Measurements from ENCODE around the gene ACOT11.
"Not testable (repeated sequence)": the region's sequence is repeated elsewhere in the genome, so short reads cannot be mapped to it uniquely, and the experiment has no call there.

Gene ACOT11

DNA sequence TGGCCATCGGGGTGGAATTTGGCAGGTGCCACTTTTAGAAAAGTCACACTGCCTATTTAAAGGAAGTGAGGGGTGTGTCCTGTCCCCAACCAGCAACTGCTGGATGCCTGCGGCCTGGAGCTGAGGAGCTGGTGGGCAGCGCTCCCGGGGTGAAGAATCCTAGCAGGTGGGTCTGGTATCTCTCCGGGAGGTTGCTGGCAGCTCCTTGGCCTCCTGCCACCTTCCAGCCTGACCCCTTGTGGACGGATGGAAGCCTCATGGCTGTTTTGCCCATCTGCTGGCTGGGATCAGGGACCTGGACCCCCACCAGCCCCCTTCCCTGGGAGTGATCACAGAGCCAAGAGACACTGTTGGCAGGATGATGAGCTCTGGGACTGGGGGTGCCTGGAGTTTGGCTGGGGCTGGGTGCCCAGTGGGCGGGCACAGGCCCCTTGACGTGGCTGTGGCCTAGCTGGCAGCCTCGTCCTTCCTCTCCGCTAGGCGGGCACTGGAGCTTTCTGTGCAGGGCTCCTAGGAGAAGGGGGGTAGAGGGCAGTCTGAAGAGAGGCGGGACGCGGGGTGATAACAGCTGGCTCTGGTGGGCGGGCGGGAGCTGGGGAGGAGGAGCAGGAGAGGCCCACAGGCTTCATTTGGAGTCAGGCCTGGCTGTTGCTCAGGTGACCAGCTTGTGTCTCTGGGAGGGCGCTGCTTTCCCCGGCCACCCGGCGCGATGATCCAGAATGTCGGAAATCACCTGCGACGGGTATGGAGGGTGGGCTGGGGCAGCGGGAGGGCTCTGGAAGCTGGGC is at the start of gene ACOT11:
TSS of gene ACOT11 (plus strand) at position 628 of the 788 bp plus-strand sequence. CDS start at position 710, 82 bp downstream.
- no peak for DNase-seq

DNA sequence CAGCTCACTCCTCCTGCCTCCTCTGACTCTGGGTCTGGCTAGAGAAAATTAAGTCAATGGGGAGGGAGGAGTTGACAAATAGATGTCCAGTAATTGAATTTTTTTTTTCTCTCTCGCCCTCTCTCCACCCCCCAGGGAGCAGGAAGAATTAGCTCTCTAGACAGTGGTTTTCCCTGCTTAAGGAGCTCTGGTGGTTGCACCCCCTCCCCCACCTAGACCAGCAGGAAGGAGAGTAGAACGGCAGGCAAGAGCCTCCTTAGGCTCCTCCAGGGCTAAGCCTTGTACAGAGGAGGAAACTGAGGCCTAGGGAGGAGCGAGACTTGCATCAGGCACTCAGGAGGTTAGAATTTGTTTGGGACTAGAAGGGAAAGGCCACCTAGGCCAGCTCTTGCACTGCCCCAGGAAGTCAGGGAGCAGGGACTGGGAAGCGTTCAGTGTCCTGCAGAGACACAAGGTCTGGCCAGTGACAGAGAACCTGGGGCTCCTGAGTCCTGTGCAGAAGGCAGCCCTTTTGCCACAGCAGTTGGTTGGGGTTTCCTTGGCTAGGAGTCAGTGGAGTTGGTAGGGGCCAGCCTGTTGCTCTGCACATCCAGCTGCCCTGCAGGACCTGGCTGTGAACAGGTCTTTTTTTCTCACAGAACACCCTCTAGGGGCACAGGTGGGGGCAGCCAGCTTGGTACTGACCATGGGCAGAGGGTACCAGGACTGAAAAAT is 49.5 kb upstream of the ACOT11 start:
- DNase-seq: no peak

DNA sequence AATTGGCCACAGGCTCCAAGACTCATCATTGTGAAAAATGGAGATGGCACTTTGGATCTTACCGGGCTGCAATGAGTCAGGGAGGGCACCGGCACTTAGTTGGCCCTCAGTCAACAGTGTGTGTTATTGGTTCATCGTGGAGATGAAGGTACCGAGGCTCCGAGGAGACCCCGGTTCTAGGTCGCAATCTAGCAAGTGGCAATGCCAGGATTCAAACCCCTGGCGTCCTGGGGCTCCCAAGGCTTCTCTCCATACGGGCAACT is 49.0 kb upstream of the ACOT11 start:
- DNase-seq: no peak

DNA sequence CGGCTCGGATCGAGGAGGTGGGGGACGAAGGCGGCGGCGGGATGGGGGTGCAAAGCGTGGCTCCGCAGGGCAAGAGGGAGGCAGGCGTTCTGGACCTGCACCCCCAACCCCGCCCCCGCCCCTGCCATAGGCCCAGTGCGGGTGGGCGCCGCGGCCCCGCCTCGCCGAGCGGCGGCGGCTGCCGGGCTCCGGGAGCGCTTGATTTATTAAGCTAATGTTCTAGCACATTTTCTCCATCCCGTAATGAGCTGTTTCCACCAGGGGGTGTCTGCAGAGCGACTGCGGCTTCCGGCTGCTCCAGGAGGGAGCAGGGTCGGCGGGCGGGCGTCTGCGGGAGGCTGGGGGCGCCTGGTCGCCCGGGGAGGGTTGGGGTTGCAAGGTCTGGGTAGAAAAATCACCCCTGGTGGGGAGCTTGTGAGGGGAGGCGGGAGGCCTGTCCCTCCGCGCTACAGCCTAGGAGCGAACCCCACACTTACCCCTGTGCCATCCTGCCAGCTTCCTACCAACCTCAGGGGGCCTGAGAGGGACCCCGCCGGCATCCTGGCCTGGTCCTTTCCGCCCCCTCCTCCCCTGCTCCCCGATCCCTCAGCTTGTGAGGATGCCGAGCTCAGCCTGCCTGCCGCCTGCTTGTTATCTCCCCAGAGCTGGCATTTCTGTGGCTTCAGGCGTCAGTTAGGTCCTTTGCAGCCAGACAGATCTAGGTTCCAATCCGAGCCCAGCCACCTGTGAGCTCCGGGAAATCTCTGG is 48.5 kb upstream of the ACOT11 start:
- DNase-seq: no peak

DNA sequence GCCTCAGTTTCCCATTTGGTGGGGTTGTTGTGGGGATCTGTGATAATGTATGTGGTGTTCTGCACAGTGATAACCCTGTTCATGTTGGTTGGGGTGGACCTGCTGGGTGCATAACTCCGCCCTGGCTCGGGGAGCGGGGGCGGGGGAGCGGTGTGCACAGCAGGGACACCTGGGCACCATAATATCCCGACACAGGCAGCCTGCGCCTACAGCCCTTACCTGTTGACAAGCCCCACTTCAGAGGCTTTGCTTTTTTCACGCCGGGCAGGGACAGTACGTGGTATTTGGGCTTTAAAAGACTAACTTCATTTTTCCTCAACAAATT is 48.0 kb upstream of the ACOT11 start:
- no peak for DNase-seq

DNA sequence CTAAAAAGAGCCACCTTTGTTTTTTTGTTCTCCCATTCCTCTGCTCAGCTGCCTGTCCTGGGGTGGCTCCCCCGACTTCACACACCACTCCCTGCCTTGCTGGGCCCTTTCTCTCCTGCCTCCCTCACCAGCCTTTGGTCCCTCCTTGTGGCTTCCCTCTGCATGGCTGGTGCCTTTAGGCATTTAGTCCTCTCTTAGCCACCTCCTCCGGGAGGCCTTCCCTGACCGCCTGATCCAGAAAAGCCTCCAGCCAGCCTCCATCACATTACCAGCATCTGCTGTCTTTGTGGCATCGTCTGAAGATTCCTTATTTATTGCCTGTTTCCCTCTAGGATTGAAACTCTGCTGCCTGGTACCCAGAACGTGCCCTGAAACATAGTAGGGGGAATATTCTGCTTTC is 46.2 kb upstream of the ACOT11 start:
- no peak for DNase-seq

DNA sequence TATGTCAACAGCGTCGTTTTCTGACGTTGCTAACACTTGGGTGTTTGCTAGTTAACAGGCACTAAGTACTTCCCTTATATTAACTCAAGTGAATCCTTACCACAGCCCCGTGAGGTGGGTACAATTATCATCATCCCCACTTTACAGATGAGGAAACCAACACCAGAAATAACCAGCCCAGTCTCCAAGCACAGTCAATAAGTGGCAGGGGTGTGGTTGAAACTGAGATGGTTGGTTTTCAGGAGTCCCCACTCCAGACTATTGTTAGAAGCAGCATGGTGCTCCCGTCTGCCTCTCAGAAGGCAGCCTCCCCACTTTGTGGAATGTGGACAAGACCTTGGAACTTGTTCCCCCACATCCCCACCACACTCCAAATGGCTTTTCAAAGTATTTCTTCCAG is 45.7 kb upstream of the ACOT11 start:
- DNase-seq: no peak

DNA sequence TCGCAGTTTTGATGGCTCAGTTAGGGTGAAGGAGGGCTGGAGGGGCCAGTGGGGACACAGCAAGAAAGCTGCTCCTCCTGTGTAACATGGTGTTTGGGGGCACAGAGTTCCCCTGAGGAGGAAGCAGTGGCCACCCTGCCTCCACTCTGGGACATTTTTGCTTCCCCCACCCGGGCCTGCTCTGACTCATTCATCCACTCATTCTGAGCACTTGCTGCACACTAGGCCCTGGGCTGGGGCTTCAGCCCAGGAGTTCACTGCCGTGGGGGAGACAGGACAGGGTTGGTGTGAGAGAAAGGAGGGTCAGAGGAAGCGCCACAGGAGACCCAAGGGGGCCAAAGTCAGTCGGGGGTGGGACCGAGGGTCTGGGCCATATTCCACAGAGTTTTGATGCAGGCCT is 41.4 kb upstream of the ACOT11 start:
- DNase-seq: no peak

DNA sequence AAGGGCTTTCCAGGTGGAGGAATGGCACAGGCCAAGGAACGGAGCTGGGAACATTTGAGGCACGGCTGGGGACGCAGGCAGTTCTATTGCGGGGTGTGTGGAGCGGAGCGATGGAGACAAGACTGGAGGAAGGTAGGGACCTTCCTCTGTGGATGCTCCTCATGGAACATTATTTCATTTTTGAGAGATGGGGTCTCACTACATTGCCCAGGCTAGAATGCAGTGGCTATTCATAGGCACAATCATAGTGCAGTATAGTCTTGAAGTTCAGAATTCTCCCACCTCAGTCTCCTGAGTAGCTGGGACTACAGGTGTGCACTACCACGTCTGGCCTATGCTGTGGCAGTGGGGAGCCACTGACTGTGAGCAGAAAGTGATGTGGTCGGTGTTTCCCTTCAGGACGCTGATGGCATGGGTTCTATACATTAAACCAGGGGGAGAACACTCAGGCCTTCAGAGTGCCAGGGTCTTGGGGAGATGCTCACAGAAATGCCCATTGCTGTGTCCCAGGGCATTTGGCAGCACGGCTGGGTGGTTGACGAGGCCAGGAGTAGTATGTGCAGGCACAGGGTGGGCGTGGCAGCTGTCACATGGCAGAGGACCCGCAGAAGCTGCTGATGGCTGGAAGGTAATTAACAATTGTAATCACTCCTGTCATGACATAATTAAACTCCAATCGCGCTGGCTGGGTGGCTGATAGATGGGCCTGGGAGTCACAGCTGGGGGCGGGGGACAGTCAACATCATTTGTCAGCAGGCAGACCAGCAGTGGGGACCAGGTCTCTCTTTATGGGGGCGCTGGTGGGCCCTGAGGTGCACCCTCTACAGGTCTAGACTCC is 40.8 kb upstream of the ACOT11 start:
- DNase-seq: no peak

DNA sequence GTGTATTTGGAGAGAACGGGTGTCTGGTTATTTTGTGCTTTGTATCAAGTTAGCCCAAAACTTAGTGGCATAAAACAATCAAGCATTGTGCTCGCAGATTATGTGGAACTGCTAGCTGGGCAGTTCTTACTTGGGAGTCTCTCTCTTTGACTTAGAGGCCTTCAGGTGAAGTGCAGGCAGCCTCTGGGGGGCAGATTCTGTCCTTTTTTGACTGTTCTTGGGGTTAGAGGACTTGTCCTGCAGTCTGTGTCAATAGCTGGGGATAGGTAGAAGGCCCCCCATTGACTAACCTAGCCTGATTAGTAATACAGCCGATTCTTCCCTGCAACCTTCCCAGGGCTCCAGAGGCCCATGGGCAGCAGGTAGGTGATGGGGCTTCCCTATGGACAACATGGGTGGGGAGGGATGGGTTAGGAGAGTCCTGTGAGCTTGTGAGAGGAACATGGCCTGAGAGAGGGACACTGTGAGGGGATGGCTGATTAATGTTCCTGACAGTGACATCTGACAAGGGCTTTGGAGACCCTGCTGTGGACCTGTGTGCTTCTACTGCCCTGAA is 37.2 kb upstream of the ACOT11 start:
- no peak for DNase-seq

DNA sequence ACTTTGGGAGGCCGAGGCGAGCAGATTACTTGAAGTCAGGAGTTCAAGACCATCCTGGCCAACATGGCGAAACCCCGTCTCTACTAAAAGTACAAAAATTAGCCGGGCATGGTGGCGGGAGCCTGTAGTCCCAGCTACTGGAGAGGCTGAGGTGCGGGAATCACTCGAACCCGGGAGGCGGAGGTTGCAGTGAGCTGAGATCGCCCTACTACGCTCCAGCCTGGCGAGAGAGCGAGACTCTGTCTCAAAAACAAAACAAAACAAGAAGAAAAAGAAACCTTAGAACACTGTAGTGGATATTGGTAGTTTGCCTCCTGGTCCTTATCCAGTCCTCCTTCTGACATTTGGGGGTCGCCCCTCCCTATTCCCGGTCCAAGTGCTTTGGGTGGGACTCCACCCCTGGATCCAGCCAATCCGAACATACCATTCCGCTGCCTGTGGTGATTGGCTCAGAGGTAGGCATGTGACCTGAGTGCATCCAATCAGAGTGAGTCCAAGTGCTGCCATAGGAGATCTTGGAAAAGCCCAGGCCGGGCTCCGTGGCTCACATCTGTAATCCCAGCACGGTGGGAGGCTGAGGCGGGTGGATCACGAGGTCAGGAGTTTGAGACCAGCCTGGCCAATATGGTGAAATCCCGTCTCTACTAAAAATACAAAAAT is 34.0 kb upstream of the ACOT11 start:
- not testable (repeated sequence) for DNase-seq

DNA sequence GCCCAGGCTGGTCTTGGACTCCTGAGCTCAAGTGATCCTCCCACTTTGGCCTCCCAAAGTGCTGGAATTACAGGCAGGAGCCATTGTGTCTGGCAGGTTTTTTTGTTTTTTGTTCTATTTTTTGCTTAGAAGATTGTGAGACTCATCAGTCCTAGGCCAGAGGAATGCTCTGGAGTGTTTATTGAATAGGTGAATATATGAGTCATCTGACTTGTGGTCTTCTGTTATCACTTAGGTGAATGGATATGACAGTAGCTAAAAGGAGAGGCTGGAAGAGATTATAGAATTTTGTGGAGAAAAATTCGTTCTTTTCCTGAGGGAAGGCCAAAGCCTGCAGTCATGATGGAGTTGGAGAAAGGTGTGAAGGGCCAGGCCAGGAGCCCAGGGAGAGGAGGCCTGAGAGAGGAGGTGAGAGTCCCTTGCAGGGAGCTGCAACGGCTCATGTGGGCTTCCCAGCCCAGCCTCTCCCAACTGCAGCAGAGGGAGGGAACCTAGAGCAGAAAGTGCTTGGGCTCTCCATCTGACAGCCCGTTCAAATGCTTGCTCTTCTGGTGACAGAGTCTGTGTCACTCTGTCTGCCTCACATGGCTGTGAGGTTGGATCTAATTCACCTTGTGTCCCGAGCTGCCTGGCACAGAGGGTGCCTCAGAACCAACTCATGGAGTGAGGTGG is 31.6 kb upstream of the ACOT11 start:
- DNase-seq: no peak

DNA sequence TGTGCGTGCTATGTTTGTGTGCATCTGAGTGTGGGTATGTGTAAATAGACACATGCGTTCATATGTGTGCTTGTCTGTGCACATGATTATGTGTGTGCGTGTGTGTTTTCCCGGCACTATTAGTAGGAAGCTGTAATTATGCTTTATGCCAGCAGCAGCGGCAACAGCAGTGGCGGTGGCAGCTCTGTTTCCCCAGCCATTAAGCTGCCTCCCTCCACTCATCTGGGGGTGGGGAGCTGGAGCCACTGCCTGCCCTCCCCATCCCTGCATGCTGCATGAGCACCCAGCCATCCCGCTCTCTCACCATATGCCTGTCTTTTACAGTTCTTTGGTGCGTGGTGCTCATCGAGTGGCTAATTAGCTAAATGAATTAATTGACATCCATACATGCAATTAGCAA is 30.5 kb upstream of the ACOT11 start:
- DNase-seq: no peak

DNA sequence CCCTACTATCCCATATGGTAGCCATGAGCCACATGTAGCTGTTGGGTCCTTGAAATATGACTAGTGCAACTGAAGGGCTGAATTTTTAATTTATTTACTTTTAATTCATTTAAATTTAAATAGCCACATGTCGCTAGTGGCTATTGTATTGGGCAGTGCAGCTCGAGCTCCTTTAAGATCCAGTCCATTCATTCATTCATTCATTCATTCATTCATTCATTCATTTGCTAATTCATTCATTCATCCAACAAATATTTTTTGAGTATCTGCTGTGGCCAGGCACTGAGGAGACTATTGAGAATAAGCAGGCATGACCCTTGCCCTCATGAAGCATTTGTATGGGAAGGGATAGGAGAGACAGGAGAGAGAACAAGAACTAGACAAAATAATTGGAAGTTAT is 29.5 kb upstream of the ACOT11 start:
- DNase-seq: no peak

DNA sequence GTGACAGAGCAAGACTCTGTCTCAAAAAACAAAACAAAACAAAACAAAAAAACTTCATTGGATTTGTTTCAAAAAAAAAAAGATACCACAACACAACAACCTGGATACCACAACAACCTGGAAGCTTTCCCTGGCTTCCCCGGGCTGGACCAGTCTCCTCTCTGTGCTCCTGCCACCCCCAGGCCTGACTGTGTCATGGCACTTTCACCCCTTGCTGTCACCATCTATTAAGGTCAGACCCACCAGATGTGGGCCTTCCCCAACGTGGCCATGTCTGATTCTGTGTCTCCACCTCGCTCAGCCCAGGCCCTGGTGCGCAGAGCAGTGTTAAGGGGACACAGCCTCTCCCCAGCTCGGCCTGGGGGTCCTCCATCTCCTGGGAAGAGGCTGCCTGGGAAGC is 28.3 kb upstream of the ACOT11 start:
- DNase-seq: no peak

DNA sequence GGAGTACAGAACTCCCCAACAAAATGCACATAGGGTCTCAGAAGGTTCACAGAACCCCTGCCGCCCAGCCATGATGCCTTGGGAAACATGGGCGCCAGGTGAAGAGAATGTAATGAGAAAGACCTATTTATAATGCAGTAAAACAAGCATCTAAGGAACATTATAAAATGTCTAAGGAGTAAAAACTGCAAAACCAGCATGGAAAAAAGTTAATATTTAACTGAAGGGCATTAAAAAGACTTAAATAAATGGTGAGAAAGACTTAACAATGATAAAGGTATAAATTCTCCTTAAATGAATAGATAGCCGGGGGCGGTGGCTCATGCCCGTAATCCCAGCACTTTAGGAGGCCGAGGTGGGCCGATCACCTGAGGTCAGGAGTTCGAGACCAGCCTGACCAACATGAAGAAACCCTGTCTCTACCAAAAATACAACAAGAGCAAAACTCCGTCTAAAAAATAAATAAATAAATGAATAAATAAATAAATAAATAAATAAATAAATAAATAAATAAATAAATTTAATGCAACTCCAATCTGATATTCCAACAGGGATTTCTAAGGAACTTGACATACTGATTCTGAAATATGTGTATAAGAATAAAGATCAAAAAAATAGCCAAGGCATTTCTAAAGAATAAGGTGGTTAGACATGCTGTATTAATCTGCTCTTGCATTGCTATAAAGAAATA is 27.3 kb upstream of the ACOT11 start:
- no peak for DNase-seq

DNA sequence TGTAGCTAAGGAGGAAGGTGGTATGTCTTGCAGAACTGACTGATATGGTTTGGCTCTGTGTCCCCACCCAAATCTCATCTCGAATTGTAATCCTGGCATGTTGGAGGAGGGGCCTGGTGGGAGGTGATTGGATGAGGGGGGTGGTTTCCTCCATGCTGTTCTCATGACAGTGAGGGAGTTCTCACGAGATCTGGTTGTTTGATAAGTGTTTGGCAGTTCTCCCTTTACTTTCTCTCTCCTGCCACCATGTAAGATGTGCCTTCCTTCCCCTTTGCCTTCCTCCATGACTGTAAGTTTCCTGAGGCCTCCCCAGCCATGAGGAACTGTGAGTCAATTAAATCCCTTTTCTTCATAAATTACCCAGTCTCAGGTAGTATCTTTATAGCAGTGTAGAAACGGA is 21.5 kb upstream of the ACOT11 start:
- not testable (repeated sequence) for DNase-seq

DNA sequence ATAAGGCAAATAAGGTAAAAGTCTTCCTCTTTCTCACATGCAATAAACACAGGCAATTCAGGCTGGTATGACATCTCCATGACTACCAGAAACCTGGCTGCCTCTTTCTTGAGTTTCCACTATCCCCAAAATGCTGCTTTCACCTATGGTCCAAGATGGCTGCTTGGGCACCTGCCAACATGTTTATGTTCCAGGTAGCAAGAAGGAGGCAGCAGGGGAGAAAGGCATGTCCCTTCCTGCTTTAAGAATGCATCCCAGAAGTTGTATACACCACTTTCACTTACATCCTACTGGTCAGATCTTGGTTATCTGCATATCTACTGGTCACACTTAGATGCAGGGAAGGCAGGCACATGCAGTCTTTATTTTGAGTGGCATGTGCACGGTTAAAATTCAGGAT is 19.4 kb upstream of the ACOT11 start:
- no peak for DNase-seq

DNA sequence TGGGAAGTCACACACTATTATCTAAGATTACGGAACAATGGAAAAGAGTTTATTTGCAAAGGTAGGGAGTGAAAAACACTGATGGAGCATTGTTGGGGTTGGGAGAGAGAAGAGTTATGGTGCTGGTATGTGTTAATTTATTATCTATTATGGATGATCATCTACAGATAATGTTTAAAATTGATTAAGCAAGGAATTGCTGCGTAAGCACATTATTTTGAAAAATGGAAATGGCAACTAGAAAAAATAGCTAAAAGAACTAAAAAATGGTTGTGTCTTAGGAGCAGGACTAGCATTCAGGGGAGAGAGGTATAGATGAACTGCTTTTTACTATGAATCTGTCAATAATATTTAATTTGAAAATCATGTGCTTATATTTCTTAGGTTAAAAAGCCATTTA is 16.0 kb upstream of the ACOT11 start:
- no peak for DNase-seq

DNA sequence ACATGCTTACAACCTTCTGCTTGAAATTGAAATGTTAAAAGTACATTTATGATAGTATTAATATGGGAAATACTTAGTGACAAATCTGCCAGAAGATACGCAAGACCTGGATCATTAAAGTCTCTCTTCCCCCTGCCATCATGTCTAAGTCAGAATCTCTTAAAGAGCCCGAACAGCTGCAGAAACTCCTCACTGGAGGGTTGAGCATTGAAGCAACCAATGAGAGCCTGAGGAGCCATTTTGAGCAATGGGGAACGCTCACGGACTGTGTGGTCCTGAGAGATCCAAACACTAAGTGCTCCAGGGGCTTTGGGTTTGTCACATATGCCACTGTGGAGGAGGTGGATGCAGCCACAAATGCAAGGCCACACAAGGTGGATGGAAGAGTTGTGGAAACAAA is 11.4 kb upstream of the ACOT11 start:
- DNase-seq: not testable (repeated sequence)

DNA sequence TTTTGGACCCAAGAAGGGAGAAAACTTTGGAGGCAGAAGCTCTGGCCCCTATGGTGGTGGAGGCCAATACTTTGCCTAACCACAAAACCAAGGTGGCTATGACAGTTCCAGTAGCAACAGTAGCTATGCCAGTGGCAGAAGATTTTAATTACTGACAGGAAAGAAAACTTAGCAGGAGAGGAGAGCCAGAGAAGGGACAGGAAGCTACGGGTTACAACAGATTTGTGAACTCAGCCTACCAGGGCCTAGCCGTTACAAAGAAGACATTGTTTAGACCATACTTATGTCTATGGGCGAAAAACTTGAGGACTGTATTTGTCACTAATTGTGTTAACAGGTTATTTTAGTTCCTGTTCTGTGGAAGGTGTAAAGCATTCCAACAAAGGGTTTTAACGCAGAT is 10.4 kb upstream of the ACOT11 start:
- DNase-seq: no peak

Data from NCI-H187 treated with DMSO at 0.1 percent for 48 hours (cell line).